ENCODE data around the gene TAF13. TPM values are rescaled to one million over a fixed set of nuclear protein-coding genes. Genes with fewer than 3 reads are reported as not detected.

Gene TAF13
- total RNA-seq, 1 donor from 2014 or later: 48.4 TPM

GRCh38 chr1:109113590-109114341, 38.0 kb upstream of the TAF13 start, which contains the start of gene ELAPOR1:
TSS of gene ELAPOR1 (plus strand) at chr1:109114115. CDS start at chr1:109114184, 69 bp downstream.
- Histone ChIP-seq H2AFZ (replicated peaks) (peak within 1 kb of the TSS; percentile 97), H3K79me2 (ENCODE audit: low read depth) (no peaks in the 10 kb centered on the region), H3K9me3 (ENCODE audit: low read depth) (no peaks in the 10 kb centered on the region), H3K4me1 (peaks cover 4% of the 10 kb centered on the region), H3K27me3 (peaks cover 88% of the 10 kb centered on the region), H3K9ac (no peak within 1 kb of the TSS), H4K20me1 (ENCODE audit: low read depth) (no peaks in the 10 kb centered on the region), H3K36me3 (no peaks in the 10 kb centered on the region), H3K4me2 (peak within 1 kb of the TSS; percentile 96), H3K27ac (no peak within 1 kb of the TSS), H3K4me3 (peak within 1 kb of the TSS; percentile 51), H3F3A (ENCODE audit: low read depth) (peaks cover 28% of the 10 kb centered on the region)
- TF ChIP-seq EZH2 (IDR thresholded peaks at IDR 0.05) (peak; percentile 73), CTCF (IDR thresholded peaks at IDR 0.05) (no peak), EZH2phosphoT487 (IDR thresholded peaks at IDR 0.05) (peak; percentile 1)
- H3K4me3 Mint-ChIP-seq: peak within 1 kb of the TSS; percentile 83
- peaks cover 38% of the 10 kb centered on the region for H3K27me3 Mint-ChIP-seq (ENCODE audit: insufficient read depth, low read depth)
- H3K27ac Mint-ChIP-seq: no peak within 1 kb of the TSS
- DNase-seq (ENCODE audit: low spot score): peak; percentile 71
- peaks cover 22% of the 10 kb centered on the region for H3K4me1 Mint-ChIP-seq
- no peaks in the 10 kb centered on the region for H3K9me3 Mint-ChIP-seq
- no peaks in the 10 kb centered on the region for H3K36me3 Mint-ChIP-seq

- Mint-ChIP-seq H3K9me3 (no peaks in the 10 kb centered on the region), H3K36me3 (no peaks in the 10 kb centered on the region), H3K27me3 (ENCODE audit: insufficient read depth, low read depth) (peaks cover 38% of the 10 kb centered on the region), H3K4me3 (peak overlapping the region; percentile 82), H3K4me1 (peaks cover 22% of the 10 kb centered on the region), H3K27ac (peak overlapping the region; percentile 94)
- TF ChIP-seq CTCF (IDR thresholded peaks at IDR 0.05) (peak; percentile 99), EZH2phosphoT487 (IDR thresholded peaks at IDR 0.05) (peak; percentile 44), EZH2 (IDR thresholded peaks at IDR 0.05) (peak; percentile 81)
- peak overlapping the region; percentile 51 for H3K4me3 ChIP-seq
- no peak overlapping the region for H3K9ac ChIP-seq
- H3K36me3 ChIP-seq: no peaks in the 10 kb centered on the region
- H3K9me3 ChIP-seq (ENCODE audit: low read depth): no peaks in the 10 kb centered on the region
- H3K27ac ChIP-seq: no peak overlapping the region
- peaks cover 4% of the 10 kb centered on the region for H3K4me1 ChIP-seq
- DNase-seq (ENCODE audit: low spot score): peak; percentile 99
- H3K79me2 ChIP-seq (ENCODE audit: low read depth): no peaks in the 10 kb centered on the region
- H3K27me3 ChIP-seq: peaks cover 92% of the 10 kb centered on the region
- H3F3A ChIP-seq (ENCODE audit: low read depth): peaks cover 28% of the 10 kb centered on the region
- H4K20me1 ChIP-seq (ENCODE audit: low read depth): no peaks in the 10 kb centered on the region
- H2AFZ ChIP-seq (replicated peaks): peak overlapping the region; percentile 83
- peak overlapping the region; percentile 96 for H3K4me2 ChIP-seq
These were observed 37.0 kb upstream of the TAF13 start for GRCh38 chr1:109112652-109113285.

GRCh38 chr1:109112056-109112651, 36.4 kb upstream of the TAF13 start:
- Mint-ChIP-seq H3K4me3 (peak overlapping the region; percentile 82), H3K9me3 (no peaks in the 10 kb centered on the region), H3K36me3 (no peaks in the 10 kb centered on the region), H3K27ac (peak overlapping the region; percentile 94), H3K27me3 (ENCODE audit: insufficient read depth, low read depth) (peaks cover 40% of the 10 kb centered on the region), H3K4me1 (peaks cover 22% of the 10 kb centered on the region)
- peaks cover 4% of the 10 kb centered on the region for H3K4me1 ChIP-seq
- no peaks in the 10 kb centered on the region for H3K36me3 ChIP-seq
- no peaks in the 10 kb centered on the region for H3K79me2 ChIP-seq (ENCODE audit: low read depth)
- H2AFZ ChIP-seq (replicated peaks): peak overlapping the region; percentile 83
- no peaks in the 10 kb centered on the region for H3K9me3 ChIP-seq (ENCODE audit: low read depth)
- peaks cover 87% of the 10 kb centered on the region for H3K27me3 ChIP-seq
- peak overlapping the region; percentile 8 for H3K4me3 ChIP-seq
- no peak overlapping the region for H3K27ac ChIP-seq
- TF ChIP-seq EZH2 (IDR thresholded peaks at IDR 0.05): no peak
- TF ChIP-seq EZH2phosphoT487 (IDR thresholded peaks at IDR 0.05): no peak
- TF ChIP-seq CTCF (IDR thresholded peaks at IDR 0.05): no peak
- peaks cover 28% of the 10 kb centered on the region for H3F3A ChIP-seq (ENCODE audit: low read depth)
- H3K4me2 ChIP-seq: peak overlapping the region; percentile 96
- no peak for DNase-seq (ENCODE audit: low spot score)
- no peak overlapping the region for H3K9ac ChIP-seq
- H4K20me1 ChIP-seq (ENCODE audit: low read depth): no peaks in the 10 kb centered on the region
